Measurements from ENCODE around the gene TGM3.

TGM3 gene

GRCh38 chr20:2340136-2340535 is 44.3 kb downstream of the TGM3 start:
- Histone ChIP-seq H3K36me3 (ENCODE audit: insufficient read depth, low read length) (no peaks in the 10 kb centered on the region), H3K4me3 (ENCODE audit: low read depth, low read length, poor library complexity, severe bottlenecking) (no peak overlapping the region), H3K9me2 (ENCODE audit: low read depth, low read length) (no peaks in the 10 kb centered on the region), H3K9me3 (ENCODE audit: low read length) (no peaks in the 10 kb centered on the region), H3K9ac (ENCODE audit: low read length) (no peak overlapping the region), H3K4me1 (ENCODE audit: insufficient read depth, low read length, severe bottlenecking) (no peaks in the 10 kb centered on the region), H3K79me2 (ENCODE audit: insufficient read depth, low read length) (no peaks in the 10 kb centered on the region), H3K27me3 (ENCODE audit: insufficient read depth, low read length) (no peaks in the 10 kb centered on the region), H3K27ac (ENCODE audit: low read depth, low read length, poor library complexity, severe bottlenecking) (no peak overlapping the region), H3F3A (ENCODE audit: insufficient read depth, low read length) (no peaks in the 10 kb centered on the region), H2AFZ (ENCODE audit: low read length) (no peak overlapping the region), H3K4me2 (ENCODE audit: low read length) (no peak overlapping the region), H4K20me1 (ENCODE audit: insufficient read depth, low read length) (no peaks in the 10 kb centered on the region)
- TF ChIP-seq CTCF (IDR thresholded peaks at IDR 0.05; ENCODE audit: low read length) (no peak), EZH2 (IDR thresholded peaks at IDR 0.05; ENCODE audit: borderline replicate concordance, low read length) (no peak)

- Histone ChIP-seq H3K4me2 (ENCODE audit: low read length) (no peak overlapping the region), H3K9me2 (ENCODE audit: low read depth, low read length) (no peaks in the 10 kb centered on the region), H3K36me3 (ENCODE audit: insufficient read depth, low read length) (no peaks in the 10 kb centered on the region), H3K4me3 (ENCODE audit: low read depth, low read length, poor library complexity, severe bottlenecking) (no peak overlapping the region), H3K27me3 (ENCODE audit: insufficient read depth, low read length) (no peaks in the 10 kb centered on the region), H3K79me2 (ENCODE audit: insufficient read depth, low read length) (no peaks in the 10 kb centered on the region), H3F3A (ENCODE audit: insufficient read depth, low read length) (no peaks in the 10 kb centered on the region), H2AFZ (ENCODE audit: low read length) (no peak overlapping the region), H3K9ac (ENCODE audit: low read length) (no peak overlapping the region), H3K4me1 (ENCODE audit: insufficient read depth, low read length, severe bottlenecking) (no peaks in the 10 kb centered on the region), H3K27ac (ENCODE audit: low read depth, low read length, poor library complexity, severe bottlenecking) (no peak overlapping the region), H4K20me1 (ENCODE audit: insufficient read depth, low read length) (no peaks in the 10 kb centered on the region), H3K9me3 (ENCODE audit: low read length) (no peaks in the 10 kb centered on the region)
- no peak for TF ChIP-seq EZH2 (IDR thresholded peaks at IDR 0.05; ENCODE audit: borderline replicate concordance, low read length)
- no peak for TF ChIP-seq CTCF (IDR thresholded peaks at IDR 0.05; ENCODE audit: low read length)
Measured at GRCh38 chr20:2340823-2341222, 45.0 kb downstream of the TGM3 start.

GRCh38 chr20:2341336-2341735 is 45.5 kb downstream of the TGM3 start:
- TF ChIP-seq CTCF (IDR thresholded peaks at IDR 0.05; ENCODE audit: low read length) (no peak), EZH2 (IDR thresholded peaks at IDR 0.05; ENCODE audit: borderline replicate concordance, low read length) (no peak)
- Histone ChIP-seq H3K9me2 (ENCODE audit: low read depth, low read length) (no peaks in the 10 kb centered on the region), H3K27ac (ENCODE audit: low read depth, low read length, poor library complexity, severe bottlenecking) (no peak overlapping the region), H3K9me3 (ENCODE audit: low read length) (no peaks in the 10 kb centered on the region), H3F3A (ENCODE audit: insufficient read depth, low read length) (no peaks in the 10 kb centered on the region), H4K20me1 (ENCODE audit: insufficient read depth, low read length) (no peaks in the 10 kb centered on the region), H2AFZ (ENCODE audit: low read length) (no peak overlapping the region), H3K9ac (ENCODE audit: low read length) (no peak overlapping the region), H3K27me3 (ENCODE audit: insufficient read depth, low read length) (no peaks in the 10 kb centered on the region), H3K79me2 (ENCODE audit: insufficient read depth, low read length) (no peaks in the 10 kb centered on the region), H3K4me3 (ENCODE audit: low read depth, low read length, poor library complexity, severe bottlenecking) (no peak overlapping the region), H3K36me3 (ENCODE audit: insufficient read depth, low read length) (no peaks in the 10 kb centered on the region), H3K4me1 (ENCODE audit: insufficient read depth, low read length, severe bottlenecking) (no peaks in the 10 kb centered on the region), H3K4me2 (ENCODE audit: low read length) (no peak overlapping the region)
